Neural cell (in vitro differentiated cells): Measurements from ENCODE around the gene TPRG1L. TPM values are rescaled to one million over a fixed set of nuclear protein-coding genes. Genes with fewer than 3 reads are reported as not detected.

ENCODE experiments used
- H2AFZ ChIP-seq: fragments of 200-600, 300-800 bp; sonication (generic), shearing (Covaris generic); 2 replicates; pipeline ENCODE4 v1.6.0; 2014; ENCODE audit warnings: low read depth, mild to moderate bottlenecking, antibody characterized with exemption, low read length, moderate library complexity
- H3F3A ChIP-seq: fragments of 200-600 bp; shearing (Covaris generic); 2 replicates; pipeline ENCODE4 v1.6.1; 2016; ENCODE audit warnings: mild to moderate bottlenecking, moderate library complexity, mixed read lengths, antibody characterized with exemption, low read length; ENCODE audit not compliant: insufficient read depth, poor library complexity, severe bottlenecking
- H3K27ac ChIP-seq: fragments of 200-600, 300-800 bp; sonication (generic), shearing (Covaris generic); 2 replicates; pipeline ENCODE4 v1.5.1; 2014; ENCODE audit warnings: mild to moderate bottlenecking, low read length, moderate library complexity
- H3K27me3 ChIP-seq: fragments of 300-800, 200-600 bp; sonication (generic), shearing (Covaris generic); 2 replicates; pipeline ENCODE4 v1.6.0; 2014; ENCODE audit warnings: mild to moderate bottlenecking, low read depth, low read length, moderate library complexity; ENCODE audit not compliant: insufficient read depth
- H3K36me3 ChIP-seq: fragments of 300-800, 200-600 bp; sonication (generic), shearing (Covaris generic); 2 replicates; pipeline ENCODE4 v1.5.1; 2014; ENCODE audit warnings: mild to moderate bottlenecking, antibody characterized with exemption, low read length, moderate library complexity; ENCODE audit not compliant: insufficient read depth
- H3K4me2 ChIP-seq: fragments of 300-800, 200-600 bp; sonication (generic), shearing (Covaris generic); 2 replicates; pipeline ENCODE4 v1.6.0; 2014; ENCODE audit warnings: mild to moderate bottlenecking, low read length
- H3K4me3 ChIP-seq: fragments of 300-800, 200-600 bp; sonication (generic), shearing (Covaris generic); 2 replicates; pipeline ENCODE4 v1.5.1; 2014; ENCODE audit warnings: mild to moderate bottlenecking, low read length, moderate library complexity
- H3K79me2 ChIP-seq: fragments of 200-600 bp; shearing (Covaris generic); replicated peaks from 2 replicates; pipeline ENCODE4 v1.6.0; 2014; ENCODE audit warnings: mild to moderate bottlenecking, low read length, moderate library complexity; ENCODE audit not compliant: insufficient read depth
- H3K9ac ChIP-seq: fragments of 300-800, 200-600 bp; sonication (generic), shearing (Covaris generic); 2 replicates; pipeline ENCODE4 v1.6.1; 2016; ENCODE audit warnings: mild to moderate bottlenecking, low read length, mixed read lengths
- H3K9me2 ChIP-seq: fragments of 200-600 bp; shearing (Covaris generic); 2 replicates; pipeline ENCODE4 v1.6.1; 2016; ENCODE audit warnings: mild to moderate bottlenecking, low read length, mixed read lengths; ENCODE audit not compliant: insufficient read depth
- H3K9me3 ChIP-seq: fragments of 200-600, 300-800 bp; sonication (generic), shearing (Covaris generic); 2 replicates; pipeline ENCODE4 v1.6.1; 2016; ENCODE audit warnings: mild to moderate bottlenecking, mixed run types, low read length, moderate library complexity, mixed read lengths
- H4K20me1 ChIP-seq: fragments of 200-600 bp; shearing (Covaris generic); 2 replicates; pipeline ENCODE4 v1.6.1; 2016; ENCODE audit warnings: mild to moderate bottlenecking, mixed run types; ENCODE audit not compliant: insufficient read depth
- CTCF ChIP-seq: fragments of 450-650 bp; IDR thresholded peaks from 2 replicates; pipeline ENCODE4 v1.5.1; 2014; ENCODE audit warnings: antibody characterized with exemption, mild to moderate bottlenecking, moderate library complexity; ENCODE audit not compliant: poor library complexity, severe bottlenecking
- EP300 ChIP-seq: fragments of 450-650 bp; conservative IDR thresholded peaks from 2 replicates; pipeline ENCODE4 v1.6.1; 2014; ENCODE audit warnings: antibody characterized with exemption, mild to moderate bottlenecking, moderate library complexity; ENCODE audit not compliant: poor library complexity, severe bottlenecking
- EZH2 ChIP-seq: fragments of 200-600, 300-800 bp; shearing (Covaris generic), sonication (generic); IDR thresholded peaks from 2 replicates; pipeline ENCODE4 v1.6.1; 2014; ENCODE audit warnings: antibody characterized with exemption, low read length, borderline replicate concordance, mild to moderate bottlenecking; ENCODE audit not compliant: insufficient read depth, poor library complexity, severe bottlenecking
- MXI1 ChIP-seq: fragments of 450-650 bp; conservative IDR thresholded peaks from 2 replicates; pipeline ENCODE4 v1.6.1; 2014; ENCODE audit warnings: antibody characterized with exemption, mild to moderate bottlenecking; ENCODE audit not compliant: poor library complexity, severe bottlenecking
- POLR2AphosphoS5 ChIP-seq: IDR thresholded peaks from 2 replicates; pipeline ENCODE4 v1.6.1; 2012
- RAD21 ChIP-seq: fragments of 450-650 bp; conservative IDR thresholded peaks from 2 replicates; pipeline ENCODE4 v1.6.1; 2014; ENCODE audit warnings: antibody characterized with exemption, mild to moderate bottlenecking, moderate library complexity
- REST ChIP-seq: IDR thresholded peaks from 2 replicates; pipeline ENCODE4 v1.6.1; 2012; ENCODE audit warnings: borderline replicate concordance
- SMC3 ChIP-seq: fragments of 450-650 bp; conservative IDR thresholded peaks from 2 replicates; pipeline ENCODE4 v1.6.1; 2014; ENCODE audit warnings: antibody characterized with exemption, mild to moderate bottlenecking, moderate library complexity; ENCODE audit not compliant: poor library complexity
- TAF1 ChIP-seq: IDR thresholded peaks from 2 replicates; pipeline ENCODE4 v1.6.1; 2012; ENCODE audit warnings: low read depth
- polyA plus RNA-seq: library from polyadenylated mRNA; depleted of rRNA; stranded (reverse); fragments of >200 nt; gene quantifications from 2 replicates; pipeline ENCODE4 v1.2.3, GENCODE V29; 2014

Gene TPRG1L
- polyA plus RNA-seq, 1 donor from 2014 or later: 22.4 TPM

GRCh38 chr1:3634059-3634800, 9.4 kb downstream of the TPRG1L start:
- Histone ChIP-seq H3K79me2 (no peaks in the 10 kb centered on the region), H3K9ac (no peak overlapping the region), H3K4me2 (no peak overlapping the region), H3F3A (no peaks in the 10 kb centered on the region), H3K9me3 (no peaks in the 10 kb centered on the region), H4K20me1 (no peaks in the 10 kb centered on the region), H3K4me3 (no peak overlapping the region), H2AFZ (no peak overlapping the region), H3K9me2 (no peaks in the 10 kb centered on the region), H3K36me3 (no peaks in the 10 kb centered on the region), H3K27me3 (no peaks in the 10 kb centered on the region), H3K27ac (no peak overlapping the region)
- no peak for TF ChIP-seq EZH2
- no peak for TF ChIP-seq REST
- no peak for TF ChIP-seq EP300
- TF ChIP-seq TAF1: no peak
- no peak for TF ChIP-seq CTCF
- no peak for TF ChIP-seq POLR2AphosphoS5
- TF ChIP-seq RAD21: no peak
- no peak for TF ChIP-seq SMC3
- no peak for TF ChIP-seq MXI1

GRCh38 chr1:3636080-3636479, 11.3 kb downstream of the TPRG1L start:
- no peaks in the 10 kb centered on the region for H3F3A ChIP-seq
- H3K9me2 ChIP-seq: no peaks in the 10 kb centered on the region
- no peak overlapping the region for H3K27ac ChIP-seq
- no peak overlapping the region for H3K9ac ChIP-seq
- no peaks in the 10 kb centered on the region for H4K20me1 ChIP-seq
- H3K79me2 ChIP-seq: no peaks in the 10 kb centered on the region
- no peak overlapping the region for H3K4me2 ChIP-seq
- no peak overlapping the region for H3K4me3 ChIP-seq
- H3K27me3 ChIP-seq: no peaks in the 10 kb centered on the region
- H2AFZ ChIP-seq: no peak overlapping the region
- no peak for TF ChIP-seq TAF1
- TF ChIP-seq POLR2AphosphoS5: no peak
- TF ChIP-seq RAD21: no peak
- H3K36me3 ChIP-seq: no peaks in the 10 kb centered on the region
- H3K9me3 ChIP-seq: no peaks in the 10 kb centered on the region
